Measurements from ENCODE around the gene CEMP1.

Gene CEMP1

GRCh38 chr16:2500430-2500917 lies 30.7 kb downstream of the CEMP1 start:
- no peak for DNase-seq (ENCODE audit: low spot score)

GRCh38 chr16:2499890-2500429 lies 31.2 kb downstream of the CEMP1 start:
- DNase-seq (ENCODE audit: low spot score), result no peak

GRCh38 chr16:2499454-2499853 lies 31.8 kb downstream of the CEMP1 start:
- no peak for DNase-seq (ENCODE audit: low spot score)

- DNase-seq (ENCODE audit: low spot score), result no peak
Measured at GRCh38 chr16:2498531-2499253, 32.5 kb downstream of the CEMP1 start.

GRCh38 chr16:2497695-2498484 lies 33.3 kb downstream of the CEMP1 start:
- no peak for DNase-seq (ENCODE audit: low spot score)

- no peak for DNase-seq (ENCODE audit: low spot score)
Measured at GRCh38 chr16:2497116-2497630, 34.0 kb downstream of the CEMP1 start.

GRCh38 chr16:2496223-2497115 lies 34.7 kb downstream of the CEMP1 start:
- DNase-seq (ENCODE audit: low spot score), result no peak

GRCh38 chr16:2495041-2495440 lies 36.2 kb downstream of the CEMP1 start:
- DNase-seq (ENCODE audit: low spot score), result no peak

GRCh38 chr16:2494616-2495015 lies 36.6 kb downstream of the CEMP1 start:
- DNase-seq (ENCODE audit: low spot score), result no peak

GRCh38 chr16:2493605-2494004 lies 37.6 kb downstream of the CEMP1 start:
- DNase-seq (ENCODE audit: low spot score), result no peak

- no peak for DNase-seq (ENCODE audit: low spot score)
Measured at GRCh38 chr16:2492292-2492691, 38.9 kb downstream of the CEMP1 start.

- no peak for DNase-seq (ENCODE audit: low spot score)
Measured at GRCh38 chr16:2490190-2491105, 40.8 kb downstream of the CEMP1 start.

- DNase-seq (ENCODE audit: low spot score), result no peak
Measured at GRCh38 chr16:2489581-2489980, 41.6 kb downstream of the CEMP1 start.

- DNase-seq (ENCODE audit: low spot score), result no peak
Measured at GRCh38 chr16:2487903-2488531, 43.2 kb downstream of the CEMP1 start.

GRCh38 chr16:2487517-2487842 lies 43.7 kb downstream of the CEMP1 start:
- no peak for DNase-seq (ENCODE audit: low spot score)

- no peak for DNase-seq (ENCODE audit: low spot score)
Measured at GRCh38 chr16:2486645-2487516, 44.3 kb downstream of the CEMP1 start.

GRCh38 chr16:2485811-2486507 lies 45.2 kb downstream of the CEMP1 start:
- no peak for DNase-seq (ENCODE audit: low spot score)

GRCh38 chr16:2484898-2485508 lies 46.2 kb downstream of the CEMP1 start:
- no peak for DNase-seq (ENCODE audit: low spot score)

Data from kidney capillary endothelial cell (primary cell).